Neural progenitor cell (in vitro differentiated cells): ENCODE results near the gene PPP2R2B. TPM values are rescaled to one million over a fixed set of nuclear protein-coding genes. Genes with fewer than 3 reads are reported as not detected.

Experiments used
- DNase-seq: peaks from one replicate; pipeline ENCODE4 v3.0.0-alpha.2; 2016; ENCODE audit warnings: low spot score
- H2AFZ ChIP-seq: fragments of 200-600 bp; sonication (generic); replicated peaks from 2 replicates; pipeline ENCODE4 v1.6.1; 2016; ENCODE audit warnings: antibody characterized with exemption
- H3F3A ChIP-seq: fragments of 200-600 bp; sonication (generic); 2 replicates; pipeline ENCODE4 v1.6.1; 2016; ENCODE audit warnings: antibody characterized with exemption, low read depth
- H3K27ac ChIP-seq: fragments of 200-600 bp; sonication (generic); 2 replicates; pipeline ENCODE4 v1.5.1; 2016; ENCODE audit warnings: mild to moderate bottlenecking
- H3K27me3 ChIP-seq: fragments of 200-600 bp; sonication (generic); 2 replicates; pipeline ENCODE4 v1.6.1; 2016; ENCODE audit warnings: mild to moderate bottlenecking, moderate library complexity
- H3K36me3 ChIP-seq: fragments of 200-600 bp; sonication (generic); 2 replicates; pipeline ENCODE4 v1.5.1; 2016
- H3K4me1 ChIP-seq: fragments of 200-600 bp; sonication (generic); 2 replicates; pipeline ENCODE4 v1.6.1; 2016; ENCODE audit warnings: mixed run types
- H3K4me2 ChIP-seq: fragments of 200-600 bp; sonication (generic); 2 replicates; pipeline ENCODE4 v1.6.1; 2016
- H3K4me3 ChIP-seq: fragments of 200-600 bp; sonication (generic); 2 replicates; pipeline ENCODE4 v1.5.1; 2016
- H3K79me2 ChIP-seq: fragments of 200-600 bp; sonication (generic); 2 replicates; pipeline ENCODE4 v1.6.1; 2016; ENCODE audit warnings: low read depth
- H3K9ac ChIP-seq: fragments of 200-600 bp; sonication (generic); 2 replicates; pipeline ENCODE4 v1.6.1; 2016
- H3K9me3 ChIP-seq: fragments of 200-600 bp; sonication (generic); 2 replicates; pipeline ENCODE4 v1.5.1; 2016; ENCODE audit warnings: low read depth
- H4K20me1 ChIP-seq: fragments of 200-600 bp; sonication (generic); 2 replicates; pipeline ENCODE4 v1.6.1; 2016; ENCODE audit warnings: low read depth
- H3K27ac Mint-ChIP-seq: 3 replicates; pipeline ENCODE4 v1.8.0; 2021; ENCODE audit warnings: mixed read lengths
- H3K27me3 Mint-ChIP-seq: 2 replicates; pipeline ENCODE4 v1.8.0; 2022; ENCODE audit warnings: low read depth, mild to moderate bottlenecking, inconsistent platforms, moderate library complexity, mixed read lengths; ENCODE audit not compliant: insufficient read depth
- H3K36me3 Mint-ChIP-seq: 3 replicates; pipeline ENCODE4 v1.8.0; 2021; ENCODE audit warnings: mixed read lengths
- H3K4me1 Mint-ChIP-seq: 3 replicates; pipeline ENCODE4 v1.8.0; 2021; ENCODE audit warnings: mixed read lengths
- H3K4me3 Mint-ChIP-seq: 3 replicates; pipeline ENCODE4 v1.8.0; 2021; ENCODE audit warnings: mild to moderate bottlenecking, moderate library complexity, mixed read lengths
- H3K9me3 Mint-ChIP-seq: 3 replicates; pipeline ENCODE4 v1.8.0; 2020; ENCODE audit warnings: mixed read lengths
- CTCF ChIP-seq: fragments of 200-600 bp; sonication (generic); IDR thresholded peaks from 2 replicates; pipeline ENCODE4 v1.5.1; 2017; ENCODE audit warnings: antibody characterized with exemption, mild to moderate bottlenecking
- EZH2 ChIP-seq: fragments of 200-600 bp; sonication (generic); IDR thresholded peaks from 2 replicates; pipeline ENCODE4 v1.6.1; 2017; ENCODE audit warnings: antibody characterized with exemption, mild to moderate bottlenecking, moderate library complexity
- EZH2phosphoT487 ChIP-seq: fragments of 200-600 bp; sonication (generic); IDR thresholded peaks from 2 replicates; pipeline ENCODE4 v1.6.1; 2017; ENCODE audit warnings: antibody characterized with exemption
- total RNA-seq: library from RNA; depleted of rRNA; stranded (reverse); fragments of >200 nt; gene quantifications from 2 replicates; pipeline ENCODE4 v1.2.3, GENCODE V29; 2015; ENCODE audit warnings: low replicate concordance

The PPP2R2B gene
- total RNA-seq, 1 donor from 2014 or later = 26.6 TPM

- no peak overlapping the region for H3K27ac Mint-ChIP-seq
- no peaks in the 10 kb centered on the region for H3K9me3 ChIP-seq
- H3K9me3 Mint-ChIP-seq = peaks cover 14% of the 10 kb centered on the region
- TF ChIP-seq CTCF (no peak), EZH2 (no peak), EZH2phosphoT487 (no peak)
- H3K27me3 Mint-ChIP-seq = no peaks in the 10 kb centered on the region
- H3K79me2 ChIP-seq = no peaks in the 10 kb centered on the region
- peaks cover 1% of the 10 kb centered on the region for H3K36me3 Mint-ChIP-seq
- no peaks in the 10 kb centered on the region for H3K4me1 ChIP-seq
- H3K4me2 ChIP-seq = no peak overlapping the region
- H3K4me1 Mint-ChIP-seq = peaks cover 5% of the 10 kb centered on the region
- no peaks in the 10 kb centered on the region for H3K27me3 ChIP-seq
- no peaks in the 10 kb centered on the region for H4K20me1 ChIP-seq
- no peak for DNase-seq
- no peak overlapping the region for H3K4me3 Mint-ChIP-seq
- no peak overlapping the region for H3K4me3 ChIP-seq
- H3K27ac ChIP-seq = no peak overlapping the region
- H3F3A ChIP-seq = no peaks in the 10 kb centered on the region
- no peak overlapping the region for H3K9ac ChIP-seq
- no peak overlapping the region for H2AFZ ChIP-seq
- no peaks in the 10 kb centered on the region for H3K36me3 ChIP-seq
Measured at GRCh38 chr5:146568161-146568560, 310.4 kb downstream of the PPP2R2B start.

GRCh38 chr5:146565764-146566367 is 312.7 kb downstream of the PPP2R2B start:
- Histone ChIP-seq H4K20me1 (no peaks in the 10 kb centered on the region), H3F3A (no peaks in the 10 kb centered on the region), H3K9ac (no peak overlapping the region), H3K9me3 (no peaks in the 10 kb centered on the region), H3K27me3 (no peaks in the 10 kb centered on the region), H2AFZ (peak overlapping the region; percentile 82), H3K4me2 (no peak overlapping the region), H3K4me1 (no peaks in the 10 kb centered on the region), H3K79me2 (no peaks in the 10 kb centered on the region), H3K27ac (no peak overlapping the region), H3K4me3 (no peak overlapping the region), H3K36me3 (no peaks in the 10 kb centered on the region)
- Mint-ChIP-seq H3K4me1 (peaks cover 5% of the 10 kb centered on the region), H3K27me3 (no peaks in the 10 kb centered on the region), H3K27ac (peak overlapping the region; percentile 89), H3K4me3 (no peak overlapping the region), H3K9me3 (peaks cover 13% of the 10 kb centered on the region), H3K36me3 (peaks cover 1% of the 10 kb centered on the region)
- TF ChIP-seq CTCF (peak; percentile 79), EZH2phosphoT487 (no peak)
- DNase-seq = peak; percentile 81

- Histone ChIP-seq H3K27me3 (no peaks in the 10 kb centered on the region), H3K9me3 (no peaks in the 10 kb centered on the region), H3K9ac (no peak overlapping the region), H3K36me3 (no peaks in the 10 kb centered on the region), H3K4me3 (no peak overlapping the region), H3K79me2 (no peaks in the 10 kb centered on the region), H3K4me1 (peaks cover 11% of the 10 kb centered on the region), H4K20me1 (no peaks in the 10 kb centered on the region), H3F3A (no peaks in the 10 kb centered on the region), H3K4me2 (no peak overlapping the region), H2AFZ (no peak overlapping the region), H3K27ac (no peak overlapping the region)
- no peaks in the 10 kb centered on the region for H3K36me3 Mint-ChIP-seq
- no peak for DNase-seq
- no peak overlapping the region for H3K27ac Mint-ChIP-seq
- peaks cover under 1% of the 10 kb centered on the region for H3K9me3 Mint-ChIP-seq
- no peak for TF ChIP-seq EZH2phosphoT487
- TF ChIP-seq EZH2 = no peak
- no peak for TF ChIP-seq CTCF
- no peak overlapping the region for H3K4me3 Mint-ChIP-seq
- H3K4me1 Mint-ChIP-seq = peaks cover 10% of the 10 kb centered on the region
- no peaks in the 10 kb centered on the region for H3K27me3 Mint-ChIP-seq
Measured at GRCh38 chr5:146564007-146564762, 314.4 kb downstream of the PPP2R2B start.
